GM12864 (cell line): ENCODE results near the gene HDAC4.

Experiments
- DNase-seq: peaks from one replicate; pipeline ENCODE4 v3.0.0-alpha.2; 2011; ENCODE audit warnings: low read depth
- H3K4me3 ChIP-seq: 2 replicates; pipeline ENCODE4 v1.5.1; 2011; ENCODE audit warnings: mild to moderate bottlenecking, low read depth, low read length, control low read depth
- TF ChIP-seq, protein P1 (sequence below): IDR thresholded peaks from 2 replicates; pipeline ENCODE4 v1.5.1; 2011; ENCODE audit warnings: low read depth, mild to moderate bottlenecking, moderate library complexity, low read length, control low read depth, inconsistent platforms; ENCODE audit errors: missing control alignments

HDAC4 gene

GRCh38 chr2:239269173-239269885 lies 131.5 kb downstream of the HDAC4 start:
- DNase-seq: no peak
- TF ChIP-seq, protein P1, sequence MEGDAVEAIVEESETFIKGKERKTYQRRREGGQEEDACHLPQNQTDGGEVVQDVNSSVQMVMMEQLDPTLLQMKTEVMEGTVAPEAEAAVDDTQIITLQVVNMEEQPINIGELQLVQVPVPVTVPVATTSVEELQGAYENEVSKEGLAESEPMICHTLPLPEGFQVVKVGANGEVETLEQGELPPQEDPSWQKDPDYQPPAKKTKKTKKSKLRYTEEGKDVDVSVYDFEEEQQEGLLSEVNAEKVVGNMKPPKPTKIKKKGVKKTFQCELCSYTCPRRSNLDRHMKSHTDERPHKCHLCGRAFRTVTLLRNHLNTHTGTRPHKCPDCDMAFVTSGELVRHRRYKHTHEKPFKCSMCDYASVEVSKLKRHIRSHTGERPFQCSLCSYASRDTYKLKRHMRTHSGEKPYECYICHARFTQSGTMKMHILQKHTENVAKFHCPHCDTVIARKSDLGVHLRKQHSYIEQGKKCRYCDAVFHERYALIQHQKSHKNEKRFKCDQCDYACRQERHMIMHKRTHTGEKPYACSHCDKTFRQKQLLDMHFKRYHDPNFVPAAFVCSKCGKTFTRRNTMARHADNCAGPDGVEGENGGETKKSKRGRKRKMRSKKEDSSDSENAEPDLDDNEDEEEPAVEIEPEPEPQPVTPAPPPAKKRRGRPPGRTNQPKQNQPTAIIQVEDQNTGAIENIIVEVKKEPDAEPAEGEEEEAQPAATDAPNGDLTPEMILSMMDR: no peak
- H3K4me3 ChIP-seq: no peak overlapping the region

DNA sequence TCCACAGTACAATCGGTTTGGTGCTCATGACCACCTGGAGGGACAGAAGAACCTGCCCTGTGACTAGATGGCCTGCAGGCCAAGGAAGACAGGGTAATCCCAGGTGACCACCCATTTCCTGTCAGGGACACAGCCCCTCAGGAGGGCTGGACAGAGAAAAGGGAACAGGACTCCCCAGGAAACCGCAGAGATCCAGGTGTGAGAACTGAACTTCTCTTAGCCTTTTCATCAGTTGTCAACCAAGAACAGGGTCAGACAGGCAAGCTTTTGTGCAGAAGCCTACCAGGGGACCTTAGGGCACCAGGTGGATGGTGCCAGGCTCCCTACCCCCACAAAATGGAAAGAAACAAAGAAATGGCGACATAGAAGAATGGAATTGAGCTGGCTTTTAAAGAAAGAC lies 132.3 kb downstream of the HDAC4 start:
- TF ChIP-seq, protein P1: no peak
- no peak for DNase-seq
- no peak overlapping the region for H3K4me3 ChIP-seq

GRCh38 chr2:239268082-239268481 lies 132.7 kb downstream of the HDAC4 start:
- no peak overlapping the region for H3K4me3 ChIP-seq
- TF ChIP-seq, protein P1: no peak
- DNase-seq: no peak

DNA sequence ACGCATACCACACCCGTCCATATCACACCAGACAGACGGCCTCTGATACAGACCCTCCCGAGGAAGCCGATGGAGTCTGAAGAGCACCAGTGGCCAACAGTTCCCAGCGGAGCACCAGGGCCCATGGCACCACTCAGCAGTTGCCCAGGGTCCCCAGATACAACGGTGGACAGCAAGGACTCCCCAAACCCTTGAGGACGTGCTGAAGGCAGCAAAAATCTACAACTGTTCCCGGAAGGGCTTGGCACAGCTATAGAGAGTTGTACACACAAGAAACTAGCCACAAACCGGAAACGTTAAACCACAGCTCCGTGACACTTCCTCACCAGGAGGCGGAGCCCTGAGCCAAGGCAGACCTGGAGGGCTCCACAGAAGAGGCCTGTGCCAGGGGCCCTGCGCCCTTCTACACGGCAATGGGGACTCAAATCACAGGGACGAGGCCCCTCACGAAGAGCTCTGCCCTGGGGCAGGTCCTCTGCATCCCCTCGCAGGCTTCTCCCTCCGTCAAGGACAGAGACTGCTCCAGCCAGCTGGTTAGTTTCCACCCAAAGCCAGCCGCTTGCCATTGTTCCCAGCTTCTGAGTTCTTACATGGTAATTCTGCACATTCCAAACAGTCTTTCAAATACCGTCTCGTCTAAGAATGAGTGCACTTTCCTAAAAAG lies 133.4 kb downstream of the HDAC4 start:
- DNase-seq: peak; percentile 82
- peak overlapping the region; percentile 51 for H3K4me3 ChIP-seq
- TF ChIP-seq, protein P1: peak; percentile 47

DNA sequence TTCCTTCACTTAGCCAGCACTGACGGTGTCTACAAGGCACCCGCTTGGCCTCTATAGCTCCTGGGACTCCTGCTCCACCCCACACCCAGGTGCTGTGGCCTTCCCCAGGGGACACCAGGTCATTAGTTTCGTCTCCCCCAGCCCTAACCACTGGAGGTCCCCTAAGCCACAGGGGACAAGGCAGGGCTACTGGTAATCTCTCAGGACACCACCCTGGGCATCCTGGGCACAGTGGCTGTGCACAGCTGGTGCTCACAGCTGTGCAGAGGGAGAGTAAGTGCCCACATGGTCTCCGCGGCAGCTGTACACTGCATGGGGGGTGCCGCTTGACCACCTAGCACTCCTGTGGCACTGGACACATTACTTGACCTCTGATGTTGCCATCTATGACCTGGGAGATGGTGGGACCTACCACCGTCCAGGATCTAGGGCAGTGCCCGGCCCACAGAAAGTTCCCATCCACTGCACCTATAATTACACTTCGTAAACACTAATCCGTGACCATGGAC lies 134.0 kb downstream of the HDAC4 start:
- TF ChIP-seq, protein P1: no peak
- DNase-seq: no peak
- peak overlapping the region; percentile 51 for H3K4me3 ChIP-seq

- DNase-seq: no peak
- H3K4me3 ChIP-seq: no peak overlapping the region
- TF ChIP-seq, protein P1: no peak
Observed at GRCh38 chr2:239266434-239266766, 134.4 kb downstream of the HDAC4 start.
